ENCODE measurements around the gene STX8.

Gene STX8

DNA sequence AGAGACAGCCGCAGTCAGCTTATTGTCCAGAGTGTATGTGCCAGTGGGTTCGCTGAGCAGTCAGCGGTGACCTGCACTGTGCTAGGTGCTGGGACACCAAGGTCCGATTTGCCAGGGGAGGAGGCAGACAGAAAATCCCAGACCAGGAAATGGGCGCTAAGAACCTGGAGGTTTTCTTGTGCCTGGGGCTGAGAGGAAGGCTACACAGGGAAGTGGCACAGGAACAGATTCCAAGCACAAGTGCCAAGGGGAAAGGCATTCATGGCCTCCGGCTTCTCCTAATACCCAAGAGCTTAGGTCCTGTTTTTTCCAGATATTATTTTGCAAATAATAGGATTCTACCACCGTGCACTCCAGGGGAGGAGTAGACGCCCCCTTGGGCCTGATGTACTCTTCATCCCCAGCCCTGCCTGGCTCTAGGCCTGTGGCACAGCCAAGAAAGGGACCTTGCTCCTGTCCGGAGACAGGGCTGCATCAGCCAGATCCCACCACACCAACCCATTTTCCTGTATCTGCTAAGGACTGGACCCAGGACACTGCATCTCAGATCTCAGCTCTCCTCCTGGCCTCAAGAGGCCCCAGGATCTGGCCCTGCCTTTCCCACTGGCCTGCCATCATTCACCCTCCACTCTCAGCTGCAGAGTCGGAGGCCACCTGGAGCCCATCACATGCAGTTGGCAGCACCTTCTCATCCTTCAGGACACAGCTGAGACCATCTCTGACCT, 367.1 kb downstream of the STX8 start:
- DNase-seq (ENCODE audit: low read depth): no peak

DNA sequence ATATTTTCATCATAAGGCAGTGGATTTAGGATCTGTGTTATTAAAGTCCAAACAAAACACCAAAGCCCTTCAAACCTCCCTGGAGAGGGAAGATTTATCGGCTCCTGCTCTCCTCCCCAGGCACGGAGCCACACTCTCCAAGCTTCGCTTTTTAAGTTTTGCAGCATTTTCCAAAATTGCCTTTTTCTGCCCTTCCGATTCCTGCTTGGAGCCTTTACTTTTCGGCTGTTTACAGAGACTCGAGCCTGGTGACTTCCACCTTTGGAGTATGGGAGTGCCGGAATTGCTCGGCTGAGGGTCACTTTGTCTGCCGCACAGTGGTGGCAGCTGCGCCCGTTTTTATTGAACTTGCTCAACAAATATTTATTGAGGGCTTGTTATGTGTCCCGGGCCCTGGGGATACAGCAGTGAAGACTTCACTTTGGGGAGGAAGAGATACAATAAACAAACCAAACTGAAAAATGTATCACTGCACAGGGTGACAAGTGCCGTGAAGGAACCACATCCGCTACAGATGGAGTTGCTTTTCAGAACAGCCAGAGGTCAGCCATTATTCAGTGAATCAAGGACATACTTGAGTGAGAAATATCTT, 368.8 kb downstream of the STX8 start:
- no peak for DNase-seq (ENCODE audit: low read depth)

DNA sequence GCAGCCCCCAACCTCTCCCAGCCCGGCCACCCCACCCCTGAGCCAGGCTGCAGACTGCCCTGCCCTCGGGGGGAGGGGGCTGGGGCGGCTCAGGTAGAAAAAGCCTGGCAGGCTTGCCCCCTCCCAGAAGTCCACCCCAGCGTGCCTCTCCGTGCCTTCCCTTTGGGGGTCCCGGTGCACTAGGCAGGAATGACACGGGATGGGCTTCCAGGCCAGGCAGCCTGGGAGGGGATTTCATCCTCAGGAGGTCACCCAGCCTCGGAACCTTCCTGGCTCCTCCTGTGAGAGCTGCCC, 369.3 kb downstream of the STX8 start:
- no peak for DNase-seq (ENCODE audit: low read depth)

DNA sequence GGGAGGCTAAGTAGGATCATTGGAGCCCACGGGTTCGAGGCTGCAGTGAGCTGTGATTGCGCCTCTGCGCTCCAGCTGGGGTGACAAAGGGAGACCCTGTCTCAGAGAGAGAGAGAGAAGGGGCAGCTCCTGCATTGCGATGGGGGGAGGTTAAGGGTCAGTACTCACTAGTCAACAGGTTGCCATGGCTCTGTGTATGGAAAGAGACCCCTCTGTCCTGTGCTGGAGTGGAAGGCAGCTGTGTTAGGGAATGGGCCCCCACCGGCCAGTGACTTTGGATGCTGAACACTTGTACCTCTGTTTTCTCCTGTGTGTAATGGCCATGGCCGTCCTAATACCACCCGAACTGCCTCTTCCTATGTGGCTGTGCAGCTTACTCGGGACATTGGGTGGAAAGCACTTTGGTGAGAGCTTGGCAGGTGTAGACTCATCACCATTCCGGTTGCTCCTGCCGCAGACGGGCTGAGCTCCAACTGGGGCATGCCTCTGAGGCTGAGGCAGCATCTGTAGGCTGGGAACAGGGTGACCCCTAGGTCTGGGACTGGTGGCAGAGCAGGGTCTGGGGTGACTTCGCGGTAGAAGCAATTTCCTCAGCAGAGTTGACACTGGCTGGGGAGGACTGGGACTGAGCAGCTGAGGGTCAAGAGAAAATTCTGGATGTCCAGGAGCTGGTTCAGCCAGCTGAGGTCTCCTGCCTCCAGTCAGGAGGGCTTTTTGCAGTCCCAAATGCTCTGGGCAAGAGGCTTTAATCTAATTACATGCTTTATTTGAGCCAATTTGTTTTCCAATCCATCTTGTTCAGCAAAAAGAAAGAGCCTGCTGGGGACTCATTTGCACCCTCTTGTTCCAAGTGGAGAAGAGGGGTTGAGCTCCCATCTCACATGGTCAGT, 369.9 kb downstream of the STX8 start:
- DNase-seq (ENCODE audit: low read depth): no peak

DNA sequence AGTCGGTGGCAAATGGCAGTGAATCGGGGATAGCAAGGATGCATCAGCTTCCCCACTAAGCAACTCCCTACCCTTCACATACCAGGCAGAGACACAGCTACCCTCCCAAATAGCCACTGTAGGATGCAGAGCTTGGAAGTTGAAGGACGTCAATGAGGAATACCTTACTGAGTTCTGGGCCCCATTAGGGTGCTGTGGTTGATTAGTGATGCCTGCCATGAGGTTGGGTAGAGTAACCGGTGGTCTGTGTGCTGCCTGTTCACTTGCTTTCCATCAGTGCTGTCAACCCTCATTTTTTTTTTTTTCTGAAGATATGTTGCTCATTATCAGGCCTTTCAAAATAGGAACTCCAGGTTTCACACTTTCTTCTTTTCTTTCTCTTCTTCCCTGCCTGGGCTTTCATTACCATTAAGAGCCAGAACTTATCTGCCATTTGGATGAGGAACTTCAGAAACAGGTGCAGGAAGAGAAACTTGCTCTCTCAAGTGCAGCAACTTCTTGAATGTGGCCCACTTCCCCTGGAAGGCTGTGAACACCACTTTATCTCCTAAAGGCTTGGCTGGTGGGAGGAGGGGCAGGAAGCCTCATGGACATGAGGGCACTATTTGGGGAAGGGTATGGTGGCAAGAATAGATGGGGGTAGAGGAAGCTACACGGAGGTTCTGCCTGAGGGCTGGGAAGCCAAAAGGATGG, 370.8 kb downstream of the STX8 start:
- DNase-seq (ENCODE audit: low read depth): no peak

DNA sequence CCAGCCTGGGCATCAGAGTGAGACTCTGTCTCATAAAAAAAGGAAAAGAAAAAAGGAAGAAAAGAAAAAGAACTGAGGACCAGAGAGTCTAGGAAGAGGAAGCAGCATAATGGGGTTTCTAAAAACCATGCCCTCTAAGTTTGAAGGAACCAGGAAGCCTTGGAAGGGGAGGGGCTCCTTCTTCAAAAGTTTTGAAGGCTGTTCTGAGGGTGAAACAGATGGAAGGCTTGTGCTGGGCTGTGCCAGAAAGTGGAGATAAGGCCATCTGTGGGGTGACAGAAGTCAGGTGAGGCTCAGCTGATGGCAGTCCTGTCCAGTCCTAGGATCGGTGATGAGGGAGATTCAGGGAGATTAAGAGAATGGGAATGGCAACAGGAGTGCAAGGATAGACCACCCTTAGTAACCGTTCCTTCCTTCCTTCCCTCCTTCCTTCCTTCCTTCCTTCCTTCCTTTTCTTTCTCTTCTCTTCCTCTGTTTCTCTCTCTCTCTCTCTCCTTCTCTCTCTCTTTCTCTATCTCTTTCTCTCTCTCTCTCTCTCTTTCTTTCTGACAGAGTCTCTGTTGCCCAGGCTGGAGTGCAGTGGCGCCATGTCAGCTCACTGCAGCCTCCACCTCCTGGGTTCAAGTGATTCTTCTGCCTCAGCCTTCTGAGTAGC, 371.7 kb downstream of the STX8 start:
- no peak for DNase-seq (ENCODE audit: low read depth)

DNA sequence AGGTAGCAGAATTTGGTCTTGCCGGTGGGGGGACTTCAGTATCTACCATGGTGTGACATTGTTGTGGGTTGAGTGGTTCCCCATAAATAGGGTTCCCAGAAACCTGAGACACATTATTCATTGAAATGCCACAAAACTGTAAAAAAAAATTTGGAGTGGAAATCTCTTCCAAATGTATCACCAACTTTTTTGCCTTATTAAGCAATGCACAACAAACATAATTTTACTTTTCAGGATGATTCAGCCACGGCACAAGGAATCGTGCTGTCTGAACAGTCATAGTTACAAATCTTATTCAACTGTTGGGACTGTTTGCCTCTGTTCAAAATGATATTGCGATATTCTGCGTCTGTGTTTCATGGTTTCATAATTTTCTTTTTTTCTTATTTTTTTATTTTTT, 373.1 kb downstream of the STX8 start:
- DNase-seq (ENCODE audit: low read depth): no peak

DNA sequence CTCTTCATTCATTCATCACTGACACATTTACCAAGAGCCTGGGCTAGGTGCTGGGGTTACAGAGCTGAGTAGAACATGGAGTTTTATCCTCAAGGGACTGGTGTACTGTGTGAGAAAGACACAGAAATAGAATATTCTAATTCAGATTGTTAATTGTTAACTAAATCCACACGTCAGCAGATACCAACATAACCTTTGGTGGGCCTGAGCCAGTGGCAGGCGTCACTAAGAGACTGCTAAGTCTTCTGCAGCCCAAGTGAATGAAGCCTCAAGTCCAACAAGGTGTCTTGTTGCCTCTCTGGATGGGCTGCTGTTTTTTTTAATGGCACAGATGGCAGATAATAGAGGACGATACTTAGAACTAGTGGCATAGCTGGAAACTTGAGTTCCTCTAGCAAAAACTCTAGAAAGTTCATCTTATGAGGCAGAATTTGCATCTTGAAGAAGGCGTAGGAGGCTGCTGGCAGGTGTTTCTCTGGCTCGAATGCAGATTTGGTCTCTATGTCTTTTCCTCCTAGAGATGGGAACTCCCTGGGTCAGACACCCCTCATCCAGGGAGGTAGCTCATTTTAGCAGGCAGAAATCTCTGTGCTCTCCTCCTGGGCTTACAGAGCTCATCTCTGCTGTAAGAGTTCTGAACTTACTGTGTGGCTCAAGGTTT, 374.8 kb downstream of the STX8 start:
- no peak for DNase-seq (ENCODE audit: low read depth)

All from activated T-cell treated with anti-CD3 and anti-CD28 coated beads for 48 hours (primary cell).